ENCODE results near the gene NPTX2.

GRCh38 chr7:98567991-98568390 lies 49.1 kb upstream of the NPTX2 start:
- TF ChIP-seq CTCF (conservative IDR thresholded peaks at IDR 0.05; ENCODE audit: low read length) = no peak
- TF ChIP-seq EZH2phosphoT487 (IDR thresholded peaks at IDR 0.05; ENCODE audit: borderline replicate concordance, low read depth, low read length) = no peak

Data from OCI-LY7 (cell line).